Calu3 (cell line): ENCODE measurements around the gene FOXD3. TPM values are rescaled to one million over a fixed set of nuclear protein-coding genes. Genes with fewer than 3 reads are reported as not detected.

ENCODE experiments used
- BruUV-seq: library from RNA; stranded (reverse); fragments of 400-500 nt; replicated peaks from 2 replicates; lab custom pipeline; 2021; lab: Mats Ljungman, UMichigan
- CTCF ChIA-PET: fragments of 300-600 bp; sonication (Branson Sonifier 250); formaldehyde crosslinking; loops from one replicate; lab custom pipeline; 2022; ENCODE audit warnings: antibody characterized with exemption; lab: Charles Lee
- DNase-seq: peaks from one replicate; pipeline ENCODE4 v3.0.0; 2022
- H3K27ac Mint-ChIP-seq: one replicate; pipeline ENCODE4 v1.8.0; 2022; ENCODE audit warnings: mixed read lengths; ENCODE audit not compliant: unreplicated experiment
- H3K27me3 Mint-ChIP-seq: one replicate; pipeline ENCODE4 v1.8.0; 2022; ENCODE audit warnings: mixed read lengths; ENCODE audit not compliant: unreplicated experiment
- H3K36me3 Mint-ChIP-seq: one replicate; pipeline ENCODE4 v1.8.0; 2022; ENCODE audit warnings: mild to moderate bottlenecking, moderate library complexity, mixed read lengths; ENCODE audit not compliant: insufficient read depth, unreplicated experiment
- H3K4me1 Mint-ChIP-seq: one replicate; pipeline ENCODE4 v1.8.0; 2022; ENCODE audit warnings: mild to moderate bottlenecking, low read depth, mixed read lengths; ENCODE audit not compliant: unreplicated experiment
- H3K4me3 Mint-ChIP-seq: one replicate; pipeline ENCODE4 v1.8.0; 2022; ENCODE audit warnings: mild to moderate bottlenecking, low read depth, moderate library complexity, mixed read lengths; ENCODE audit not compliant: unreplicated experiment
- H3K9me3 Mint-ChIP-seq: one replicate; pipeline ENCODE4 v1.8.0; 2022; ENCODE audit warnings: low read depth, mixed read lengths; ENCODE audit not compliant: unreplicated experiment
- intact Hi-C: fragments of 100-400 bp; cut with micrococcal nuclease; formaldehyde crosslinking; loops from one replicate; pipeline ENCODE4 v1.10.0; 2022; ENCODE audit not compliant: unreplicated experiment
- total RNA-seq: library from RNA; stranded (reverse); gene quantifications from 2 replicates; pipeline ENCODE4 v1.2.3, GENCODE V29; 2022
- TF ChIP-seq, protein P1 (sequence below): fragments of 200-600 bp; IDR thresholded peaks from one replicate; pipeline ENCODE4 v1.8.0; 2022; ENCODE audit warnings: antibody characterized with exemption; ENCODE audit not compliant: unreplicated experiment

The FOXD3 gene
- total RNA-seq, 1 experiment from 2014 or later, result 0.28 TPM

DNA sequence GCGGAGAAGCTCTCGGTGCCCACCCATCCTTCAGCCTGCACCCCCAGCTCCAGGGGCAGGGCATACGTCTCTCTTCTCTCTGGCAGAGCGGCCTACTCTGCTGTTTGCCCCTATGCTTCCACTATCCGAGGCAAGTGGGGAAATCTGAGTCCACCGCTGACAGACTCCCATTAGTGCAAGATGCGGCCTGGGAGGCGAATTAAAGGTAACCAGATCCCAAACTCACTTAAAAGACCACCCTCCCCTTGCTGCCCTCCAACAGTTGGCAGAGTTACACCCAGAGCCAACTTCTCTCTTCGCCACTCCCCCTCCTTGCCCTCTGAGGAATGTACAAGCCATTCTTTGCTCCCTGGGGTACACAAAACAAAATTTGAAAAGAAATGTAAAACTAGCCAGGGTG lies 6.4 kb downstream of the FOXD3 start:
- no peak for DNase-seq
- Mint-ChIP-seq H3K27me3 (peaks cover 73% of the 10 kb centered on the region), H3K4me1 (peaks cover 11% of the 10 kb centered on the region), H3K27ac (no peak overlapping the region), H3K4me3 (no peak overlapping the region), H3K36me3 (no peaks in the 10 kb centered on the region), H3K9me3 (no peaks in the 10 kb centered on the region)
- CTCF ChIA-PET, result no interaction called here
- BruUV-seq, result no TSS peak
- TF ChIP-seq, protein P1, sequence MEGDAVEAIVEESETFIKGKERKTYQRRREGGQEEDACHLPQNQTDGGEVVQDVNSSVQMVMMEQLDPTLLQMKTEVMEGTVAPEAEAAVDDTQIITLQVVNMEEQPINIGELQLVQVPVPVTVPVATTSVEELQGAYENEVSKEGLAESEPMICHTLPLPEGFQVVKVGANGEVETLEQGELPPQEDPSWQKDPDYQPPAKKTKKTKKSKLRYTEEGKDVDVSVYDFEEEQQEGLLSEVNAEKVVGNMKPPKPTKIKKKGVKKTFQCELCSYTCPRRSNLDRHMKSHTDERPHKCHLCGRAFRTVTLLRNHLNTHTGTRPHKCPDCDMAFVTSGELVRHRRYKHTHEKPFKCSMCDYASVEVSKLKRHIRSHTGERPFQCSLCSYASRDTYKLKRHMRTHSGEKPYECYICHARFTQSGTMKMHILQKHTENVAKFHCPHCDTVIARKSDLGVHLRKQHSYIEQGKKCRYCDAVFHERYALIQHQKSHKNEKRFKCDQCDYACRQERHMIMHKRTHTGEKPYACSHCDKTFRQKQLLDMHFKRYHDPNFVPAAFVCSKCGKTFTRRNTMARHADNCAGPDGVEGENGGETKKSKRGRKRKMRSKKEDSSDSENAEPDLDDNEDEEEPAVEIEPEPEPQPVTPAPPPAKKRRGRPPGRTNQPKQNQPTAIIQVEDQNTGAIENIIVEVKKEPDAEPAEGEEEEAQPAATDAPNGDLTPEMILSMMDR, result no peak
- intact Hi-C loops, result no loop called here

- Mint-ChIP-seq H3K9me3 (no peaks in the 10 kb centered on the region), H3K4me1 (peaks cover 11% of the 10 kb centered on the region), H3K27me3 (peaks cover 68% of the 10 kb centered on the region), H3K36me3 (no peaks in the 10 kb centered on the region), H3K4me3 (no peak overlapping the region), H3K27ac (no peak overlapping the region)
- TF ChIP-seq, protein P1, result no peak
- intact Hi-C loops, result no loop called here
- CTCF ChIA-PET, result no interaction called here
- BruUV-seq, result no TSS peak
- no peak for DNase-seq
Observed at GRCh38 chr1:63329621-63330330, 7.4 kb downstream of the FOXD3 start.

DNA sequence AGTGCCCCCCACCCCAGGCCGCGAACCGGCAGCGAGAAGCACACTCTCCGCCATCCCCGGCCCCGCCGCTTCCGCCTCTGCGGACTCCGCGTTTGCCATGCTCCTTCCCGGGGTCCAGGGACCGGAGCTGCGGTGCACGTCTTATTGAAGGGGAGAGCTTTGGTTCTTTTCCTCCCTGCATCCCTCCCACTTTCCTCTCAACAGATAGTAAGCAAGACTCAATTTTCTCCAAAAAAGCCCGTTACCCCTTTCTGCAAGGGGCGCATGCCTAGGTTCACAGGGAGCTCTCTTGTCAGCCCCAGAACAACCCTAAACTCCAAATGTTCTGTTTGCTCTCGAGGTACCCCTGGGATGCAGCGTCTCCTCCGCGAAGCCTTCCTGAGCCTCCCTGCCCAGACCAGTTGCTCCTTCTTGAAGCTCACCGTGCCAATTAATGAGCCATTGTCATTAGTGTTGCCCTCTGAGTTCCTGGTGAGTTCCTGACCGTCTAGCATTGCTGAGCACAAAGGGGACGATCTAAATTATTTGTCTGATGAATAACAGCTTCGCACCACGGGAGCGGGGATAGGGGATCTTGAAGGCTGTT lies 8.1 kb downstream of the FOXD3 start:
- TF ChIP-seq, protein P1, result no peak
- intact Hi-C loops, result no loop called here
- Mint-ChIP-seq H3K4me3 (no peak overlapping the region), H3K27me3 (peaks cover 68% of the 10 kb centered on the region), H3K4me1 (peaks cover 11% of the 10 kb centered on the region), H3K36me3 (no peaks in the 10 kb centered on the region), H3K9me3 (no peaks in the 10 kb centered on the region), H3K27ac (no peak overlapping the region)
- CTCF ChIA-PET, result no interaction called here
- no TSS peak for BruUV-seq
- DNase-seq, result no peak

- Mint-ChIP-seq H3K4me1 (no peaks in the 10 kb centered on the region), H3K4me3 (no peak overlapping the region), H3K27me3 (peaks cover 22% of the 10 kb centered on the region), H3K36me3 (no peaks in the 10 kb centered on the region), H3K27ac (no peak overlapping the region), H3K9me3 (no peaks in the 10 kb centered on the region)
- CTCF ChIA-PET, result no interaction called here
- TF ChIP-seq, protein P1, result no peak
- intact Hi-C loops, result no loop called here
- BruUV-seq, result no TSS peak
- no peak for DNase-seq
Observed at GRCh38 chr1:63342402-63342801, 20.0 kb downstream of the FOXD3 start.
